Stimulated activated CD4-positive, alpha-beta T cell treated with anti-CD3 and anti-CD28 coated beads, TNF-alpha, amount 100 ng/mL, for 48 hours (primary cell): ENCODE measurements around the gene VRK3.
"Not testable (repeated sequence)": the region's sequence is repeated elsewhere in the genome, so short reads cannot be mapped to it uniquely, and the experiment has no call there.

Source experiments
- DNase-seq, 3 donors: peaks; one replicate each; pipeline ENCODE4 v3.0.0-alpha.2; 2020; ENCODE audit warnings: low read depth in 3 of 3

Gene VRK3

GRCh38 chr19:49987159-49987698 is 37.9 kb downstream of the VRK3 start:
- DNase-seq: peak; percentile 61 to 77 (median 67)

DNA sequence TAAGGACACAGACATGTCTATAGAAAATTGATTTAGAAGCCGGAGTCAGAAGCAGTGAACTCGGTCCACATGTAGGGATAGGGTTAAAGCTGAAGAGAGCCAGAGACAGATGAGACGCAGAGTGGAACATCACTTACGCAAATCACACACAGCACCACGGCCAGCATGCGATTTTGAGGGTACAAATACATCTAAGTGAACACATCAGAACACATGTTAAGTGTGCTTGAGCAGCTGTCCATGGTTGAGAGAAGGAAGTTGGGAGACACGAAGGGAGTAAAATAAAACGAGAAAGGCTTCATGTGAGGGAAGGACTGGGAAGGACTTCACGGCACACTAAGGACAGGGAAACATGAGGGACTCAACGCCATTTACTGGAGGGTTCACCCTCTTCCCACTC is 38.8 kb downstream of the VRK3 start:
- DNase-seq: no peak

DNA sequence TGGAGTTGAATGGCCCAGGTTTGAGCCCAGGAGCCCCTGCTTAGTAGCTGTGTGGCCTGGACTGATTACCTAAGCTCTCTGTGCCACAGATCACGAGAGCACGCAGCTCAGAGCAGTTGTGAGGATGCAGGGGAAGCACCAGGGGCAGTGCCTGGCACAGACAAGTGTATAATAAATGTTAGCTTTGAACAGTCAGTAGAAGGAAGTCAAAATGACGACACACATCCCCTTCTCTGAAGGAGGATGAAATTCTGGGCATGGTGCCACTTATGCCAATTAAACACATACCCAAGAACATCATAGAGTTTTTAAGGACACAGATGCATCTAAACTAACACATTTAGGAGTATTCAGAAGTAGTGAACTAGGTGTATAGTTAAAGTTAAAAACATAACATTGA is 39.3 kb downstream of the VRK3 start:
- DNase-seq: no peak

DNA sequence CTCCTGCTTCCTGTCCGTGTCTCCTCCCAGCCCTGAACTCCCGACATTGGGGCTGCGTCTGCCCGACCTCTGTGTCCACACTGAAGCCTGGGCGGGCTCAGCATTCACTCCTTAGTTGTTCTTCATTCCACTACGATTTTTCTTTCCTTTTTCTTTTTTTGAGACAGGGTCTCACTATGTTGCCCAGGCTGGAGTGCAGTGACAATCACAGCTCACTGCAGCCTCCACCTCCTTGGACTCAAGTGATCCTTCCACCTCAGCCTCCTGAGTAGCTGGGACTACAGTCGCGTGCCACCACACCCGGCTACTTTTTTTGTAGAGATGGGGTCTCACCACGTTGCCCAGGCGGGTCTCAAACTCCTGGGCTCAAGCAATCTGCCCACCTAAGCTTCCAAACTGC is 40.7 kb downstream of the VRK3 start:
- DNase-seq: no peak

- DNase-seq: peak; percentile 61 to 81 (median 70)
Observed at GRCh38 chr19:49983645-49984229, 41.4 kb downstream of the VRK3 start.

- DNase-seq: no peak
Observed at GRCh38 chr19:49981603-49982593, 43.3 kb downstream of the VRK3 start.

GRCh38 chr19:49978324-49978723 is 46.8 kb downstream of the VRK3 start:
- DNase-seq: no peak

GRCh38 chr19:49977881-49978280 is 47.3 kb downstream of the VRK3 start:
- DNase-seq: no peak

DNA sequence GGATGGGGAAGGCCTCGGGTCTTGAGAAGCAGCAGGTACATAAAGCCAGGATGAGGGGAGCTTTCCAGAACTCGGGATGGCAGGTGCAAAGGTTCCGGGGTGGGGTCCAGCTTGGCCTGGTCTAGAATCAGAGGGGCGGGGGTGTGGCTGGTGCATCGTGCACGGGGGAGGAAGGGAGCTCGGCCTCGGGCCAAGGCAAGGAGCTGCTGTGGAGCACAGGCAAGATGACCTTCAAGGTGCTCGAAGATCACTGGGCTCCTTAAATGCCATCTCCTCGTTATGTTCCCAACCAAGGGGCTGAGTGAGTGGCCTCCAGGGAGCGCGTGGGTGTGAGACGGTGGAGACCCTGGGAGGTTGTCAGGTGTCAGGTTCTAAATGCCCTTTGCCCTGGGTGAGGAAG is 48.1 kb downstream of the VRK3 start:
- DNase-seq: no peak

GRCh38 chr19:49976496-49976895 is 48.7 kb downstream of the VRK3 start:
- DNase-seq: no peak

GRCh38 chr19:49975051-49975450 is 50.1 kb downstream of the VRK3 start:
- no peak for DNase-seq

DNA sequence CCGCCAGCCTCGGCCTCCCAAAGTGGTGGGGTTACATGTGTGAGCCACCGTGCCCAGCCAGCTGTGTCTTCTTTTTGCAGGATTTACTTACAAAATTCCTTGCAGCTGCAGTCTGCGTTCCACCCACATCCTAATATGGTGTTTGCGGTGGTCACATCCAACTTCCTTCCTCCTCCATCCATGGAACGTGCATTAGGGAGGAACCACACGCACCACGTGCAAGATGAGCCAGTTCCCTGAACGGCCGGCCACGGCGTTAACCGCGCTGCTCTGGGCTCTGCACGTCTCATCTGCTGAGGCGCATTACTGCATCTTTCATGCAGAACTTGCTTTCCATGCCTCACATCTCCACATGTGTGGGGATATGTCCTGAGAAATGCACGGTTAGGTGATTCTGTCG is 51.2 kb downstream of the VRK3 start:
- no peak for DNase-seq

- DNase-seq: no peak
Observed at GRCh38 chr19:49972841-49973240, 52.3 kb downstream of the VRK3 start.

GRCh38 chr19:49971991-49972411 is 53.2 kb downstream of the VRK3 start:
- DNase-seq: no peak

- not testable (repeated sequence) for DNase-seq
Observed at GRCh38 chr19:49969355-49969754, 55.8 kb downstream of the VRK3 start.

GRCh38 chr19:49968279-49968922 is 56.8 kb downstream of the VRK3 start:
- no peak for DNase-seq

DNA sequence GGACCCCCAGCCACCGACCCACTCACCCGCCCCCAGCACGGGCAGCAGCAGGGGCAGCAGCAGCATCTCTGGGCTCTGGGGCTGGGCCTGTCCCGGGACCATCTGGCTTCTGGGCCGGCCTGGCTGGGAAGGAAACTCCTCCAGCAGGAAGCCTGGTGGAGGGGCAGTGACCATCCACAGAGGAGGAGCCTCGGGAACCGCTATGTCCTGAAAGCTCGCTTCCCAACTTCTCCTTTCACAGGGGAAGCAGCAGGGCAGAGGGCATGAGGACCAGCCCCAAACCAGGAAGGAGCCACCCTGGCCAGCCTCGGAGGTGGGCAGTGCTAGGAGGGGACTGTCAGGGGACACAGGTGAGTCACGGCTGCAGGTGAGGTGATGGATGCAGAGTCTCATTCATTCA is 64.2 kb downstream of the VRK3 start, which contains the start of gene SIGLEC11:
SIGLEC11 (minus strand) TSS at position 193 of the 400 bp plus-strand sequence; CDS start at position 102, 91 bp downstream.
- not testable (repeated sequence) for DNase-seq

- DNase-seq: not testable (repeated sequence)
Observed at GRCh38 chr19:49959892-49960291, 65.3 kb downstream of the VRK3 start.

GRCh38 chr19:49958596-49958995 is 66.6 kb downstream of the VRK3 start:
- DNase-seq: not testable (repeated sequence)

- not testable (repeated sequence) for DNase-seq
Observed at GRCh38 chr19:49958144-49958543, 67.0 kb downstream of the VRK3 start.

- no peak for DNase-seq
Observed at GRCh38 chr19:49957262-49957915, 67.8 kb downstream of the VRK3 start.

- no peak for DNase-seq
Observed at GRCh38 chr19:49956115-49956495, 69.1 kb downstream of the VRK3 start.
